ENCODE data around the gene PLEKHH1. TPM values are rescaled to one million over a fixed set of nuclear protein-coding genes. Genes with fewer than 3 reads are reported as not detected.

PLEKHH1 gene
- total RNA-seq, 1 experiment from 2014 or later = 27.6 TPM

GRCh38 chr14:67557118-67557517, 24.0 kb downstream of the PLEKHH1 start (continued):
- no peak for TF ChIP-seq REST (IDR thresholded peaks at IDR 0.05; ENCODE audit: low read depth)
- TF ChIP-seq YY1 (IDR thresholded peaks at IDR 0.05; ENCODE audit: extremely low read depth, insufficient replicate concordance, low read depth, low read length) = no peak
- TF ChIP-seq EZH2 (IDR thresholded peaks at IDR 0.05) = no peak
- TF ChIP-seq EZH2phosphoT487 (IDR thresholded peaks at IDR 0.05; ENCODE audit: borderline replicate concordance) = no peak
- TF ChIP-seq RAD21 (IDR thresholded peaks at IDR 0.05; ENCODE audit: low read depth) = no peak
- no peak for TF ChIP-seq ELF1 (IDR thresholded peaks at IDR 0.05; ENCODE audit: borderline replicate concordance, low read depth)
- TF ChIP-seq CBX3 (IDR thresholded peaks at IDR 0.05; ENCODE audit: low read depth) = no peak
- no peak for TF ChIP-seq EGR1 (IDR thresholded peaks at IDR 0.05; ENCODE audit: low read depth)

- CTCF ChIA-PET = interaction anchor here (0.8 to 2.6 kb wide), 3 partner anchors 13 to 130 kb away, joined by 3 to 16 read pairs (median 5); no protein-coding TSS in a partner anchor
Measured at GRCh38 chr14:67557656-67558055, 24.6 kb downstream of the PLEKHH1 start.

More at GRCh38 chr14:67557656-67558055, 24.6 kb downstream of the PLEKHH1 start:
- POLR2A ChIA-PET = interaction anchor here (1.1 to 1.5 kb wide), 2 partner anchors 14 to 25 kb away, joined by 3 to 4 read pairs; partner anchors contain the start of gene PLEKHH1
- no peaks in the 10 kb centered on the region for H3K36me3 ChIP-seq (ENCODE audit: control insufficient read depth in 1 of 2, insufficient read depth in 2 of 2, low read length in 2 of 2)
- RAD21 ChIA-PET (ENCODE audit: low non-redundant PET in 1 of 2, low total read pairs in 2 of 2, uncharacterized antibody in 2 of 2, unreplicated experiment in 2 of 2) = no interaction called here
- no peaks in the 10 kb centered on the region for H4K20me1 ChIP-seq (ENCODE audit: insufficient read depth)
- no peaks in the 10 kb centered on the region for H3K9me3 ChIP-seq (ENCODE audit: control insufficient read depth in 1 of 2, insufficient read depth in 1 of 2, low read depth in 1 of 2, low read length in 2 of 2)
- BruUV-seq (replicated peaks) = no TSS peak
- intact Hi-C loops (cut with micrococcal nuclease) = no loop called here
- H3K9me2 ChIP-seq (ENCODE audit: insufficient read depth) = no peaks in the 10 kb centered on the region
- H3K9ac ChIP-seq (ENCODE audit: low read length) = no peak overlapping the region
- no peak for DNase-seq (ENCODE audit: low read depth, low spot score)
- H3K79me2 ChIP-seq (ENCODE audit: insufficient read depth, low read length) = no peaks in the 10 kb centered on the region
- H3K27ac ChIP-seq (ENCODE audit: low read depth, low read length) = no peak overlapping the region
- no peak for ATAC-seq
- H2AFZ ChIP-seq (ENCODE audit: low read depth, low read length, poor library complexity, severe bottlenecking) = no peak overlapping the region
- no peak overlapping the region for H3K4me3 ChIP-seq (replicated peaks in 1 of 2; ENCODE audit: low read depth in 1 of 2, low read length in 2 of 2)
- no peaks in the 10 kb centered on the region for H3K27me3 ChIP-seq (ENCODE audit: insufficient read depth, low read length)
- TF ChIP-seq MAX (IDR thresholded peaks at IDR 0.05) = no peak
- TF ChIP-seq ELF1 (IDR thresholded peaks at IDR 0.05; ENCODE audit: borderline replicate concordance, low read depth) = no peak
- TF ChIP-seq RAD21 (IDR thresholded peaks at IDR 0.05; ENCODE audit: low read depth) = no peak
- no peak for TF ChIP-seq SP1 (IDR thresholded peaks at IDR 0.05; ENCODE audit: low read depth)
- no peak for TF ChIP-seq CBX3 (IDR thresholded peaks at IDR 0.05; ENCODE audit: low read depth)
- TF ChIP-seq CTCF (IDR thresholded peaks at IDR 0.05 in 2 of 3, conservative IDR thresholded peaks at IDR 0.05 in 1 of 3; ENCODE audit: borderline replicate concordance in 1 of 3, insufficient read depth in 1 of 3, low read depth in 2 of 3, low read length in 2 of 3) = no peak
- TF ChIP-seq TCF7L2 (IDR thresholded peaks at IDR 0.05; ENCODE audit: borderline replicate concordance, extremely low read depth, insufficient read depth, insufficient read length) = no peak
- TF ChIP-seq REST (IDR thresholded peaks at IDR 0.05; ENCODE audit: low read depth) = no peak
- no peak for TF ChIP-seq ATF3 (IDR thresholded peaks at IDR 0.05)
- no peak for TF ChIP-seq JUND (IDR thresholded peaks at IDR 0.05)
- H3K4me2 ChIP-seq (ENCODE audit: low read length) = peak overlapping the region; percentile 62; the same call in 1 of the 2 replicates
- peaks cover 4 to 16% of the 10 kb centered on the region in 2 experiments; a peak in 3 of 4 replicates for H3K4me1 ChIP-seq (ENCODE audit: control insufficient read depth in 1 of 2, insufficient read depth in 2 of 2, low read length in 2 of 2)
